ENCODE results near the gene SHC2. TPM values are rescaled to one million over a fixed set of nuclear protein-coding genes. Genes with fewer than 3 reads are reported as not detected.

The SHC2 gene
- total and polyA plus RNA-seq, 2 donors (not counting 3 experiments of a cell fraction or from before 2014, with no cell fraction given) = 7.5 to 11.8 TPM

GRCh38 chr19:416416-416815 lies 44.4 kb downstream of the SHC2 start:
- POLR2A ChIA-PET = no interaction called here

More at GRCh38 chr19:416416-416815, 44.4 kb downstream of the SHC2 start:
- FAIRE-seq (no peak), DNase-seq (ENCODE audit: low read depth, low spot score) (no peak)
- Histone ChIP-seq H2AFZ (ENCODE audit: low read depth, low read length) (no peak overlapping the region), H3K79me2 (ENCODE audit: control insufficient read depth, insufficient read depth, low read length) (no peaks in the 10 kb centered on the region), H3K9ac (replicated peaks; ENCODE audit: extremely low read depth, insufficient read depth, low read length) (no peak overlapping the region), H3K9me1 (replicated peaks; ENCODE audit: control insufficient read depth, extremely low read depth, insufficient read depth, low read length) (no peaks in the 10 kb centered on the region), H3K9me3 (replicated peaks; ENCODE audit: control insufficient read depth, insufficient read depth, low read length) (no peaks in the 10 kb centered on the region), H3K36me3 (ENCODE audit: control insufficient read depth in 2 of 2, extremely low read depth in 1 of 2, insufficient read depth in 2 of 2, low read length in 2 of 2) (no peaks in the 10 kb centered on the region), H3K27ac (ENCODE audit: insufficient read depth, low read depth, low read length) (no peak overlapping the region), H4K20me1 (replicated peaks; ENCODE audit: control insufficient read depth, extremely low read depth, insufficient read depth, low read length) (no peaks in the 10 kb centered on the region), H3K4me3 (replicated peaks in 1 of 3; ENCODE audit: insufficient read depth in 1 of 3, low read depth in 1 of 3, low read length in 3 of 3) (no peak overlapping the region), H3K27me3 (ENCODE audit: control insufficient read depth in 2 of 2, insufficient read depth in 2 of 2, low read length in 2 of 2) (no peaks in the 10 kb centered on the region), H3K4me2 (ENCODE audit: insufficient read depth, low read length) (no peak overlapping the region), H3K4me1 (ENCODE audit: control insufficient read depth, extremely low read depth, insufficient read depth, low read length) (no peaks in the 10 kb centered on the region)
- dilution Hi-C loops (cut with MboI; ENCODE audit: extremely low pct_ligation_motif_present, low sequenced_read_pairs) = no loop called here
- intact Hi-C loops (cut with micrococcal nuclease) = no loop called here
- no peak for TF ChIP-seq EZH2 (IDR thresholded peaks at IDR 0.05; ENCODE audit: borderline replicate concordance, low read depth, low read length, severe bottlenecking)
- TF ChIP-seq CTCF (IDR thresholded peaks at IDR 0.05; ENCODE audit: extremely low read depth in 1 of 2, insufficient read depth in 1 of 2, low read depth in 1 of 2, low read length in 2 of 2) = no peak
- TF ChIP-seq MAX (IDR thresholded peaks at IDR 0.05; ENCODE audit: insufficient read depth, insufficient read length) = no peak
- TF ChIP-seq POLR2AphosphoS5 (IDR thresholded peaks at IDR 0.05; ENCODE audit: insufficient read depth, low read depth, low read length) = no peak
- no peak for TF ChIP-seq GATA2 (IDR thresholded peaks at IDR 0.05; ENCODE audit: insufficient read depth, insufficient read length, low read depth, low read length)
- no peak for TF ChIP-seq FOS (IDR thresholded peaks at IDR 0.05; ENCODE audit: borderline replicate concordance, insufficient read depth, low read length)
- no peak for TF ChIP-seq JUN (IDR thresholded peaks at IDR 0.05; ENCODE audit: borderline replicate concordance, insufficient read depth, insufficient read length, low read depth)
- TF ChIP-seq POLR2A (IDR thresholded peaks at IDR 0.05; ENCODE audit: low read depth, low read length) = no peak
- no peak for TF ChIP-seq MYC (IDR thresholded peaks at IDR 0.05; ENCODE audit: low read depth, low read length)
- CTCF ChIA-PET = no interaction called here
- BruUV-seq (replicated peaks) = no TSS peak

Data from endothelial cell of umbilical vein (primary cell).